HG03457 (cell line): Measurements from ENCODE around the gene MROH2A.

Source experiments
- ATAC-seq: cut with Tn5 transposase; IDR thresholded peaks from one replicate; pipeline ENCODE4 v1.9.1; 2021; ENCODE audit warnings: moderate number of reproducible peaks; ENCODE audit not compliant: unreplicated experiment

The MROH2A gene

GRCh38 chr2:233818639-233819621 lies 40.8 kb downstream of the MROH2A start:
- no peak for ATAC-seq

- ATAC-seq = no peak
Measured at GRCh38 chr2:233819884-233820773, 42.0 kb downstream of the MROH2A start.

- ATAC-seq = no peak
Measured at GRCh38 chr2:233820774-233821105, 42.6 kb downstream of the MROH2A start.

GRCh38 chr2:233821196-233821595 lies 43.1 kb downstream of the MROH2A start:
- ATAC-seq = no peak

- no peak for ATAC-seq
Measured at GRCh38 chr2:233821709-233822100, 43.6 kb downstream of the MROH2A start.

GRCh38 chr2:233822101-233822771 lies 44.1 kb downstream of the MROH2A start:
- ATAC-seq = no peak

- no peak for ATAC-seq
Measured at GRCh38 chr2:233822781-233823730, 44.9 kb downstream of the MROH2A start.

GRCh38 chr2:233823731-233824121 lies 45.6 kb downstream of the MROH2A start:
- ATAC-seq = no peak

- no peak for ATAC-seq
Measured at GRCh38 chr2:233824373-233824772, 46.2 kb downstream of the MROH2A start.

GRCh38 chr2:233828546-233829192 lies 50.5 kb downstream of the MROH2A start:
- ATAC-seq = no peak

GRCh38 chr2:233829193-233830110 lies 51.3 kb downstream of the MROH2A start:
- ATAC-seq = no peak

- no peak for ATAC-seq
Measured at GRCh38 chr2:233830111-233830802, 52.1 kb downstream of the MROH2A start.

- no peak for ATAC-seq
Measured at GRCh38 chr2:233831011-233831721, 53.0 kb downstream of the MROH2A start.

GRCh38 chr2:233831861-233832260 lies 53.7 kb downstream of the MROH2A start:
- ATAC-seq = no peak

GRCh38 chr2:233832414-233832813 lies 54.3 kb downstream of the MROH2A start:
- no peak for ATAC-seq

- ATAC-seq = no peak
Measured at GRCh38 chr2:233832869-233833311, 54.8 kb downstream of the MROH2A start.

GRCh38 chr2:233833345-233833744 lies 55.2 kb downstream of the MROH2A start:
- ATAC-seq = no peak
